ENCODE results near the gene KCNQ4.

GRCh38 chr1:40880813-40881549 lies 97.4 kb downstream of the KCNQ4 start:
- TF ChIP-seq POLR2A (IDR thresholded peaks at IDR 0.05; ENCODE audit: low read depth, low read length) (no peak), POLR2AphosphoS5 (IDR thresholded peaks at IDR 0.05; ENCODE audit: low read depth, low read length) (no peak), TAF1 (IDR thresholded peaks at IDR 0.05; ENCODE audit: borderline replicate concordance, low read depth, low read length) (no peak)

All from GM12892 (cell line).